Measurements from ENCODE around the gene ELOVL6. TPM values are rescaled to one million over a fixed set of nuclear protein-coding genes. Genes with fewer than 3 reads are reported as not detected.
"Not testable (repeated sequence)": the region's sequence is repeated elsewhere in the genome, so short reads cannot be mapped to it uniquely, and the experiment has no call there.

Gene ELOVL6
- total RNA-seq, 1 donor from 2014 or later = 11.0 TPM

DNA sequence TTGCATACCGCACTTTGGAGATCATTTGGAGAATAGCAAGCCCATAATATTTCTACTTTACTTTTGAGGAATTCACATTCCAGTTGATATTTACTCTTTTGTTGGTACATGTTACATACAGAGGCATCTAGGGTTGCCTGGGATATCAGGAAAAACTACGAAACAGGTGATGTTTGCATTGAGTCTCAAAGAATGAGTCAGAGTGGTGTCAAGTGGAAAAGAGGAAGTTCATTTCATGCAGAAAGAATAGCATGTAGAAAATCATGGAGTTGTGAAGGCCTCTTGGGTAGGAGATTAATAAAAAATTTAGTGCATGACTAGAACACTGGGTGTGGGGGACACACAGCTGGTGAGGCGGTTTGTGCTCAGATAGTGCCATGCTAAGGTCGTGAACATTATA, 33.5 kb upstream of the ELOVL6 start:
- Mint-ChIP-seq H3K27me3 (ENCODE audit: low read depth) (peaks cover 3% of the 10 kb centered on the region), H3K4me3 (ENCODE audit: unreplicated experiment) (no peak overlapping the region), H3K9me3 (ENCODE audit: low read depth) (peaks cover 7% of the 10 kb centered on the region)

DNA sequence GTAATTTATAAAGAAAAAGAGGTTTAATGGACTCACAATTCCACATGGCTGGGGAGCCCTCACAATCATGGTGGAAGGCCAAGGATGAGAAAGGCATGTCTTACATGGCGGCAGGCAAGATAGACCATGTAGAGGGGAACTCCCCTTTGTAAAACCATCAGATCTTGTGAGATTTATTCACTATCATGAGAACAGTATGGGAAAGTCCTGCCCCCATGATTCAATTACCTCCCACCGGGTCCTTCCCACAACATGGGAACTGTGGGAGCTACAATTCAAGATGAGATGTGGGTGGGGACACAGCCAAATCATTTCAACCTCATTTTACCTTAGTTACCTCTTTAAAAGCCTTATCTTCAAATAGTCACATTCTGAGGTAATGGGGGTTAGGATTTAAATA, 30.9 kb upstream of the ELOVL6 start:
- Mint-ChIP-seq H3K27ac (ENCODE audit: unreplicated experiment) (no peak overlapping the region), H3K4me3 (ENCODE audit: unreplicated experiment) (no peak overlapping the region), H3K4me1 (ENCODE audit: low read depth) (no peaks in the 10 kb centered on the region), H3K27me3 (ENCODE audit: low read depth) (peaks cover 3% of the 10 kb centered on the region), H3K9me3 (ENCODE audit: low read depth) (no peaks in the 10 kb centered on the region), H3K36me3 (ENCODE audit: low read depth) (peaks cover 2% of the 10 kb centered on the region)
- TF ChIP-seq, protein P1, sequence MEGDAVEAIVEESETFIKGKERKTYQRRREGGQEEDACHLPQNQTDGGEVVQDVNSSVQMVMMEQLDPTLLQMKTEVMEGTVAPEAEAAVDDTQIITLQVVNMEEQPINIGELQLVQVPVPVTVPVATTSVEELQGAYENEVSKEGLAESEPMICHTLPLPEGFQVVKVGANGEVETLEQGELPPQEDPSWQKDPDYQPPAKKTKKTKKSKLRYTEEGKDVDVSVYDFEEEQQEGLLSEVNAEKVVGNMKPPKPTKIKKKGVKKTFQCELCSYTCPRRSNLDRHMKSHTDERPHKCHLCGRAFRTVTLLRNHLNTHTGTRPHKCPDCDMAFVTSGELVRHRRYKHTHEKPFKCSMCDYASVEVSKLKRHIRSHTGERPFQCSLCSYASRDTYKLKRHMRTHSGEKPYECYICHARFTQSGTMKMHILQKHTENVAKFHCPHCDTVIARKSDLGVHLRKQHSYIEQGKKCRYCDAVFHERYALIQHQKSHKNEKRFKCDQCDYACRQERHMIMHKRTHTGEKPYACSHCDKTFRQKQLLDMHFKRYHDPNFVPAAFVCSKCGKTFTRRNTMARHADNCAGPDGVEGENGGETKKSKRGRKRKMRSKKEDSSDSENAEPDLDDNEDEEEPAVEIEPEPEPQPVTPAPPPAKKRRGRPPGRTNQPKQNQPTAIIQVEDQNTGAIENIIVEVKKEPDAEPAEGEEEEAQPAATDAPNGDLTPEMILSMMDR (IDR thresholded peaks at IDR 0.05) = no peak
- DNase-seq (ENCODE audit: low spot score) = no peak

More for the DNA sequence above, 33.5 kb upstream of the ELOVL6 start:
- peaks cover 2% of the 10 kb centered on the region for H3K36me3 Mint-ChIP-seq (ENCODE audit: low read depth)
- DNase-seq (ENCODE audit: low spot score) = no peak
- TF ChIP-seq, protein P1 (IDR thresholded peaks at IDR 0.05) = no peak
- H3K27ac Mint-ChIP-seq (ENCODE audit: unreplicated experiment) = no peak overlapping the region
- no peaks in the 10 kb centered on the region for H3K4me1 Mint-ChIP-seq (ENCODE audit: low read depth)

DNA sequence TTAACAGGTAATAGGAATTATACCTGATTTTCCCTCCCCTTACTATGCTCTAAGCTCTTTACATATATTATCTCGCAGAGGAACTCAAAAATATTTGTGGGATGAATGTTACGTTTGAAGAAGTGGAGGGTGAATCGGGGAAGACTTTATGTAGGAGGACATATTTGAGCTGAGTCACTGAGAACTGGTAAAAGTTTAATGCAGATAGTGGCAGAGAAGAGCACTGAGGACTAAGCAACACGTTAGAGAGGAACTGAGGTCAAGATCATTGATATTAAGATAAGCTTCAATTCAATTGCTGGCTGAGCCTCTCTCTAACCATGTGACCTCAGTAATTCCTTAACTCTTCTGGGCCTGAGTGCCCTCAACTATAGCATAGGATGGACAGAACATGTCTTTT, 26.4 kb upstream of the ELOVL6 start:
- H3K4me3 Mint-ChIP-seq (ENCODE audit: unreplicated experiment) = no peak overlapping the region
- H3K9me3 Mint-ChIP-seq (ENCODE audit: low read depth) = no peaks in the 10 kb centered on the region
- no peak for DNase-seq (ENCODE audit: low spot score)
- peaks cover under 1% of the 10 kb centered on the region for H3K36me3 Mint-ChIP-seq (ENCODE audit: low read depth)
- no peak overlapping the region for H3K27ac Mint-ChIP-seq (ENCODE audit: unreplicated experiment)
- no peaks in the 10 kb centered on the region for H3K27me3 Mint-ChIP-seq (ENCODE audit: low read depth)
- no peaks in the 10 kb centered on the region for H3K4me1 Mint-ChIP-seq (ENCODE audit: low read depth)
- TF ChIP-seq, protein P1 (IDR thresholded peaks at IDR 0.05) = no peak

DNA sequence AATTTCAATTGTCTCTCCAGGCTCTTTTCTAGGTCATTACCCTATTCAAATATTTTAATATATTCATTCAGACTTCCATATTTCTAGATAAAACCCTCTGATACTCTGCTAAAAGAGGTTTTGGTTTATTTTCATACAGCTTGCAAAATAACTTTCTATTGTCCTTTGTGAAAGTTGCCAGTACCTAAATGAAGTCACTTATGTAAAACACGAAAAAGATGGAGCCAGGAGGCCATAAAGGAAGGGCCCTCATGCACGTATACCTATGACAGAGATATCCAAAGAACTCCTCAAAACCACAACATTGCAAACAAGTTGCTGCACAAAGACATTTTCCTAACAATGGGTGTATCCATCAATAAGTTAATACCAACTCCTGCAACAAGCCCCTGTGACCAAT, 25.7 kb upstream of the ELOVL6 start:
- H3K9me3 Mint-ChIP-seq (ENCODE audit: low read depth) = peaks cover 4% of the 10 kb centered on the region
- no peak for DNase-seq (ENCODE audit: low spot score)
- H3K27ac Mint-ChIP-seq (ENCODE audit: unreplicated experiment) = no peak overlapping the region
- H3K4me1 Mint-ChIP-seq (ENCODE audit: low read depth) = no peaks in the 10 kb centered on the region
- no peak overlapping the region for H3K4me3 Mint-ChIP-seq (ENCODE audit: unreplicated experiment)
- H3K27me3 Mint-ChIP-seq (ENCODE audit: low read depth) = no peaks in the 10 kb centered on the region
- TF ChIP-seq, protein P1 (IDR thresholded peaks at IDR 0.05) = no peak
- peaks cover 5% of the 10 kb centered on the region for H3K36me3 Mint-ChIP-seq (ENCODE audit: low read depth)

DNA sequence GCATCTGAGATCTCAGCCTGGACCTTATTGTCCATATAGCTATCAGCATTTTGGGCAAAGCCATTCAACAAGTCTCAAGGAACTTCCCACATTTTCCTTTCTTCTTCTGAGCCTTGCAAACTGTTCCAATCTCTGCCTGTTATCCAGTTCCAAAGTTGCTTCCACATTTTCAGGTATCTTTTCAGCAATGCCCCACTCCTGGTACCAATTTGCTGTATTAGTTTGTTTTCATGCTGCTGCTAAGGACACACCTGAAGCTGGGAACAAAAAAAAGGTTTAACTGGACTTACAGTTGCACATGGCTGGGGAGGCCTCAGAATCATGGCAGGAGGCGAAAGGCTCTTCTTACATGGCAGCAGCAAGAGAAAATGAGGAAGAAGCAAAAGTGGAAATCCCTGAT, 20.5 kb upstream of the ELOVL6 start:
- H3K4me3 Mint-ChIP-seq (ENCODE audit: unreplicated experiment); H3K27me3 Mint-ChIP-seq (ENCODE audit: low read depth); H3K36me3 Mint-ChIP-seq (ENCODE audit: low read depth); H3K27ac Mint-ChIP-seq (ENCODE audit: unreplicated experiment); H3K4me1 Mint-ChIP-seq (ENCODE audit: low read depth); DNase-seq (ENCODE audit: low spot score): not testable (repeated sequence)
- H3K9me3 Mint-ChIP-seq (ENCODE audit: low read depth) = peaks cover 13% of the 10 kb centered on the region

DNA sequence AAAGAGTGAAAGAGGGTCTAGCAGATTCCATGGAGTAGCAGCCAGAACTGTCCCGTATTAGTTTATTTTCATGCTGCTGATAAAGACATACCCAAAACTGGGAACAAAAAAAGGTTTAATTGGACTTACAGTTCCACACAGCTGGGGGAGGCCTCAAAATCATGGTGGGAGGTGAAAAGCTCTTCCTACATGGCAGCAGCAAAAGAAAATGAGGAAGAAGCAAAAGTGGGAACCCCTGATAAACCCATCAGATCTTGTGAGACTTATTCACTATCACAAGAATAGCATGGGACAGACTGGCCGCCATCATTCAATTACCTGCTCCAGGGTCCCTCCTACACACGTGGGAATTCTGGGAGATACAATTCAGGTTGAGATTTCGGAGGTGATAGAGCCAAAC, 18.8 kb upstream of the ELOVL6 start:
- not testable (repeated sequence) for H3K4me3 Mint-ChIP-seq (ENCODE audit: unreplicated experiment); H3K4me1 Mint-ChIP-seq (ENCODE audit: low read depth); H3K27me3 Mint-ChIP-seq (ENCODE audit: low read depth); H3K36me3 Mint-ChIP-seq (ENCODE audit: low read depth); H3K27ac Mint-ChIP-seq (ENCODE audit: unreplicated experiment); DNase-seq (ENCODE audit: low spot score)
- peaks cover 13% of the 10 kb centered on the region for H3K9me3 Mint-ChIP-seq (ENCODE audit: low read depth)

Data from chondrocyte (in vitro differentiated cells).